Fibroblast of villous mesenchyme (primary cell): Measurements from ENCODE around the gene POLG. TPM values are rescaled to one million over a fixed set of nuclear protein-coding genes. Genes with fewer than 3 reads are reported as not detected.

Experiments used
- DNase-seq: peaks from one replicate; pipeline ENCODE4 v3.0.0-alpha.2; 2010; ENCODE audit warnings: low read depth
- H3K4me3 ChIP-seq: 2 replicates; pipeline ENCODE4 v1.5.1; 2011; ENCODE audit warnings: low read depth, mild to moderate bottlenecking, low read length
- total RNA-seq: library from RNA; depleted of rRNA; stranded (reverse); fragments of >200 nt; gene quantifications from 2 replicates; pipeline ENCODE4 v1.2.3, GENCODE V29; 2012
- TF ChIP-seq, protein P1 (sequence below): IDR thresholded peaks from 2 replicates; pipeline ENCODE4 v1.5.1; 2012; ENCODE audit warnings: low read depth, mild to moderate bottlenecking, low read length; ENCODE audit not compliant: insufficient read depth

Gene POLG
- total RNA-seq, 1 donor = 79.5 TPM

DNA sequence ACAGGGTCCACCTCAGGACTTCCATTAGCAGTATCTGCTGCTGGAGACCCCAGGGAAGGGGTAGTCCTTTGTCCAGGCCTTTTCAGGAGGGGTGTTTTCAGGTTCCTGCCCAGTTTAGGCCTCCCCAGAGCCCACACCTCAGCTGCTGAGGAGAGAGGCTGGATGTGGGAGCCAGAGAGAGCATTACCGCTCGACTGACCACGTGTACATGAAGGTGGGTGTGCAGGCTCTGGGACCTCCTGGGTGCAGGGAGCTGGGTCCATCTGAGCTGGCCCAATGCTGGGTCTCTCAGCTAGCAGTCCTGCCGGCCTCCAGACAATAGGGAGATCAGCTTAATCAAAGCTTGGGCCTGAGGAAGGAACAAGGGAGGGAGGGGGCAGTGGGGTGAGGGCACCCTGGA lies 29.1 kb upstream of the POLG start:
- TF ChIP-seq, protein P1, sequence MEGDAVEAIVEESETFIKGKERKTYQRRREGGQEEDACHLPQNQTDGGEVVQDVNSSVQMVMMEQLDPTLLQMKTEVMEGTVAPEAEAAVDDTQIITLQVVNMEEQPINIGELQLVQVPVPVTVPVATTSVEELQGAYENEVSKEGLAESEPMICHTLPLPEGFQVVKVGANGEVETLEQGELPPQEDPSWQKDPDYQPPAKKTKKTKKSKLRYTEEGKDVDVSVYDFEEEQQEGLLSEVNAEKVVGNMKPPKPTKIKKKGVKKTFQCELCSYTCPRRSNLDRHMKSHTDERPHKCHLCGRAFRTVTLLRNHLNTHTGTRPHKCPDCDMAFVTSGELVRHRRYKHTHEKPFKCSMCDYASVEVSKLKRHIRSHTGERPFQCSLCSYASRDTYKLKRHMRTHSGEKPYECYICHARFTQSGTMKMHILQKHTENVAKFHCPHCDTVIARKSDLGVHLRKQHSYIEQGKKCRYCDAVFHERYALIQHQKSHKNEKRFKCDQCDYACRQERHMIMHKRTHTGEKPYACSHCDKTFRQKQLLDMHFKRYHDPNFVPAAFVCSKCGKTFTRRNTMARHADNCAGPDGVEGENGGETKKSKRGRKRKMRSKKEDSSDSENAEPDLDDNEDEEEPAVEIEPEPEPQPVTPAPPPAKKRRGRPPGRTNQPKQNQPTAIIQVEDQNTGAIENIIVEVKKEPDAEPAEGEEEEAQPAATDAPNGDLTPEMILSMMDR = no peak
- H3K4me3 ChIP-seq = no peak overlapping the region
- no peak for DNase-seq

DNA sequence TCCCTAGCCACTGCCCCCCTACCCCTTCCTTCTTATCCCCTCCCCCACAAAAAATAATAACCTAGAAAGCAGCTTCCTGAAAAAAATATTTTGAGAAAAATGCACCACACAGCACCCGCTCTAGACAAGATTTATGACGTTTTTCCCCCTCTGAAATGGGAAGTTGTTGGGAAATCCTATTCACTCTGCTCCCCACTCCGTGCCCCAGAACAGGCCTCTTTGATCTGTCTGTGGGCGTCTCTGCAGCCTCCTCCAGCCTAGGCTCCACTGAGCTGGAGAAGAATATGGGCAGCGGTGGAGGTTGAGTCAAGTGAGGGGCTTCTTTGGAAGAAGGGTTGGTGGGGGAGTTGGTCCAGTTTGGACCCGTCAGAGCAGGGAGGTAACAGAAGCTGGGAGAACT lies 28.5 kb upstream of the POLG start:
- DNase-seq = no peak
- TF ChIP-seq, protein P1 = no peak
- H3K4me3 ChIP-seq = no peak overlapping the region

DNA sequence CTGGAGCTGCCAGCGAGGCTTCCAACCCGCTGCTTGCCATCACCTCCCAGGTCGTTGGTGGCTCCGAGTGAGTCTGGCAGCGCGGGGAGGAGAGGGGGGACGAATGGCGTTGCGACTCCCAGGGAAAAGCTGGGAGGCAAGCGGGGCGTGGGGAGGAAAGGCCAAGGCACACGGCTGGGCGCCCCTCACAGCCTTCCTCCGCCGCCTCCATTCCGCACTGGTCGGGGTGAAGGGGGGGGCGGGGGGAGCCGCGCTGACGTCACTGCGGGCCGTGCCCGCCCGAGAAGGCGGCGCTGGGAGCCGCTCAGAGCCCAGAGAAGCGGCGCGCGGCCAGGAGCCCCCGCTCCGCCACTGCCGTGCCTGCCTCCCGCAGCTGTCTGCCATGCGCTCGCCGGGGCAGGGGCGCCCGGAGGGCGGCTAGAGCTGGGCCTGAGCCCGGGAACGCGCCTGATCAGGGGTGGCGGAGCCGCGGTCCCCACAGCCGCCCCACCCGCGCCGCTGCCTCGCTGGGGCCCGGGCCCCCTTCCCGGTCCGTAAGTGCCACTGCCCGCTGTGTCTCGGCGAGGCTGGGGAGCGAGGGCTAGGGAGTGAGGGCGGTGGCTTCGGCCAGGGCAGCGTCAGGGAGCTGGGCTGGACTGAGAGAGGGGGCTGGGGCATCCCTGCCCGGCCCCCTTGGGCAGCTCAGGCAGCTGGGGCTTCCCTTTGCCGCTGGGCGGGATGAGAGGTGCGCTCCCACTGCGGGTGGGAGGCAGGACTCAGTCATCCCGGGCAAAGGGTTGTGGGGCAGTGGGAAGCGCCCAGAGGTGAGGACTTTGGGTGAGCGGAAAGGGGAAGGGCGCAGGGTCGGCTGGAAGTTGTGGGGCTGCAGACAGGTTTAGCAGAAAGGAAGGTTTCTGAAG lies 27.8 kb upstream of the POLG start:
- no peak overlapping the region for H3K4me3 ChIP-seq
- TF ChIP-seq, protein P1 = no peak
- no peak for DNase-seq

DNA sequence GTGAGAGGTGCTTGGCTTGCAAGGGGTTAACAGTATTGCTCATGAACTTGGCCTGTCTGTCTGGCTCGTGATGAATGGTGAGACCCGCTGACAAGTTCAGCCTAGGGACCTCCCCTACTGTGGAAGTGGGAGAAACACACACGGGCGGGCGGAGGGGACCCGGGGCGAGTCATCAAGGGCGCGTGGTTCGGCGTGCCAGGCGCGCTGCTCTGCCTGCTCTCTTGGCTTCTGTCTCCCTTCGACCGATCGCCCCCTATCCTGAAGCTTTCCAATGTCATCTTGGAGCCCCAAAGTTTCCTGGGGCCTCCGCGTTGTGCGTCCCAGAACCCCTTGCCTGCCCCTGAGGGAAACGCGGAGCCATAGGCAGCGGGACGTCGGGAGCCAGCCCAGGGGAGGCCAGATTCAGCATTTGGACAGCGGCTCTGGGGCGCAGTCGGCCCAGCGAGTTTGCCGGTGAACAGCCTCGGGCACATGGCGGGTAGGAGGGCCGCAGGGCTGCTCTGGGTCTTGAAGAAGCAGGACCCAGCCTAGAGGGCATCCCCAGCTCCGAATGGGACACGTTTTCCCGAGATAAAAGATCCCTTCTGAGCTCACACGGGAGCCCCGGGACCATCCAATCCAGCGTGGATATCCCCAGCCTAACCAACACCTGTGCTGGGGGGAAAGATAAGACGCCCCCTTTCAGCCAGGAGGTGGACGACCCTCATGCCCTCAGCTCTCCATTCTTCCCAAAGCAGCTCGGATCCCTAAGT lies 27.0 kb upstream of the POLG start:
- TF ChIP-seq, protein P1 = no peak
- H3K4me3 ChIP-seq = no peak overlapping the region
- DNase-seq = peak; percentile 63

DNA sequence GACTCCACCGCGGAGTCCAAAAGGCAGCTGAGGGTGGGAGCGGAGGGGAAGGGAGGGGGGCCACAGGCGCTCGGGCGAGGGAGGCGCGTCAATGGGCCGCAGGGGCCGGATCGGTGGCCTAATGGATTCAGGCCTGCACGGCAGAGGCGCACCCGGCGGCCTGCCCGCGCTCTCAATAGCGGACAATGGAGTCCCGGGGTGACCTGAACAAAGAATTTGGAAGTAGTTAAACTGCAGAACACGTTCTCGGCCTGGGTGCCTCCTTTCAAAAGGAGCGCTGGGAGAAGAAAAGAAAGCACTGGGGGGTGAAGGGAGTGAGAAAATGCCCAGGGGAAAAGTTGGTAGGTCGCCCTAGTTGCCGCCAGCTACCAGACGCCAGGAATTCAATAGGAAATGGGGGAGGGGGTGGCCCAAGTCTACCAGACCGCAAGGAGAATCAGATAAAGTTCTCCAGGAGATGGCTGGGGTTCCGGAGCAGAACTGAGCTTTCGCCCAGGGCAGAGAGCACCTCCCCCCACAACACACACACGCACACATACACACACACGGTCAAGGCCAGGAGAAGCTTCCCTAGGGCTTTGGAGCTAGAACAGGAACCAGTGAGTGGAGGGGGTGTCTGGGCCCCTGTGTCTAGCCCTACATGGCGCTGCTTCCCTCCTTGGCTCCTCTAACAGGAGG lies 25.8 kb upstream of the POLG start:
- TF ChIP-seq, protein P1 = no peak
- DNase-seq = no peak
- H3K4me3 ChIP-seq = no peak overlapping the region

DNA sequence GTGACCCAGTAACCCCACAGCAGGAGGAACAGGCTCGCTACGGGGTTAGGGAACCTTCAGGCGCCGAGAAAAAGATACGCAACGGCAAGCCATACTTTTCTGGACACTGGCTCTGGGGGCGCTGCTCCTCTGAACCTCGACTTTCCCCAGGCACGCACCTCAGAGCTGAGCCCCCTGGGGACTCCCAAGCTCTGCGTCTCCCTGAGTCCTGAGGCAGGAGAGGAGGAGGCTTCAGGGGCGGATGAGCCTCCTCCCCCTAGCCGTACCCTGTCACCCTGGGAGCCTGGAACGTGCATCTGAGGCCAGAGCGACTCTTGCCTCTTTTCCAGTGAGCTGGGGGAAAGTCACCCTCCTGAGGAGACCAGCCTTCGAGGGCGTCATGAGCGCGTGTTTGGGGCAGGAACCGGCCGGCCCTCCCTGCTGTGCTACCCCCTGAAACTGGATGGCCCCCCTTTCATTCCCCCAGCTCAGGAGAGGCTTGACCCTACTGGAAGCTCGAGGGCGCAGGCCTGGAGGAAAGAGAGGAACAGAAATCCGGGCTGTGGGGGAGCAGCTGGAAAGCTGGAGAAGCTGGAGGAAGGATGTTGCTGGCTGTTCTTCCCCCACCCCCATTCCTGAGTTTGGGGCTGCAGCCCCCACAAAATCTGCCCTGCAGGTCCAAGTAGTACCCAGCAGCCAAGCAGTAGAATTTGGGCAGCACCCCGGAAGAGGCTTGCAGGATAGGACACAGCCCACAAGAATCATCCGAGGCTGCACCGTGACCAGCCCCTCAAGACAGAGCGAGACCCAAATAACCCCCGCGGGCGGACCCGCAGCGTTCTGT lies 25.1 kb upstream of the POLG start:
- no peak for DNase-seq
- TF ChIP-seq, protein P1 = no peak
- no peak overlapping the region for H3K4me3 ChIP-seq
